ENCODE data around the gene BORCS8.

DNA sequence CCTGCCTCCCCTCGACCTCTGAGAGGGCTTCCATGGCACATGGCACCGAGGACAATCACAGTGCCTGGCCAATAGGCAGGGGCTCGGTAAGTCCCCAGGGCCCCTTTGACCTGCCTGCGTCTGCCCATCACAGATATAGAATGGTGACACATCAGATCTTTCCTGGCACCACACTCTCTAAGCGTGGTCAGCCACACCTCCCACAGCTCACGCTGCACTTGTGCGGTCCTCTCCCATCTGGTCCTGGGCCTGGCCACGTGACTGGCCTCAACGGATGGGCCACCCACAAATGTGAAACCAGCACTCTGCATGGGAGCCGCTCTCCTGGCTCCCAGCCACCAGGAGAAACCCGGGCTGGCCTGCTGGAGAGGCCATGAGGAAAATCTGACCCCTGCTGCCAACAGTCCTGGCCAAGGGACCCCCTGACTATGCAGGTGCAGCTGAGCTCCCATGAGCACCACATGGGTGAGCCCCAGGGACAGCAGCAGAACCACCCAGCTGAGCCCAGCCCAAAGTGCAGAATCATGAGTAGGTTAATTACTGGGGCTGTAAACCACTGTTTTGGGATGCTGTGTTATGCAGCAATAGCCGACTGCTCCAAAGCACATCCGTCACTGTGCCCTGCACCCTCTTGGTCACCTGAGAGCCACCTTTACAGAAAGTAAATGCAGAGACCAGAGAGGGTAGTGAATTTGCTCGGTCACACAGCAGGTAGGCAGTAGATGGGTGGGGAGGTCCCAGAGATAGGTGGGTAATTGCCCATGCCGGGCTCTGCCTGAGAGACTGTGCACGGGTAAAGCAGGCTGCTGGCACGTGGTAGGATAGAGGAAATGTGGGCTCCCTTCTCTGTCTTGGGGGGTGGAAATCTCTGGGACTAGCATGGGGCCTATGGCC, 12.2 kb downstream of the BORCS8 start:
- no peak for TF ChIP-seq JUNB (CRISPR knock-in tag; IDR thresholded peaks at IDR 0.05; ENCODE audit: borderline replicate concordance)
- no peak for TF ChIP-seq ZZZ3 (CRISPR knock-in tag; IDR thresholded peaks at IDR 0.05; ENCODE audit: borderline replicate concordance)
- TF ChIP-seq, protein P1, sequence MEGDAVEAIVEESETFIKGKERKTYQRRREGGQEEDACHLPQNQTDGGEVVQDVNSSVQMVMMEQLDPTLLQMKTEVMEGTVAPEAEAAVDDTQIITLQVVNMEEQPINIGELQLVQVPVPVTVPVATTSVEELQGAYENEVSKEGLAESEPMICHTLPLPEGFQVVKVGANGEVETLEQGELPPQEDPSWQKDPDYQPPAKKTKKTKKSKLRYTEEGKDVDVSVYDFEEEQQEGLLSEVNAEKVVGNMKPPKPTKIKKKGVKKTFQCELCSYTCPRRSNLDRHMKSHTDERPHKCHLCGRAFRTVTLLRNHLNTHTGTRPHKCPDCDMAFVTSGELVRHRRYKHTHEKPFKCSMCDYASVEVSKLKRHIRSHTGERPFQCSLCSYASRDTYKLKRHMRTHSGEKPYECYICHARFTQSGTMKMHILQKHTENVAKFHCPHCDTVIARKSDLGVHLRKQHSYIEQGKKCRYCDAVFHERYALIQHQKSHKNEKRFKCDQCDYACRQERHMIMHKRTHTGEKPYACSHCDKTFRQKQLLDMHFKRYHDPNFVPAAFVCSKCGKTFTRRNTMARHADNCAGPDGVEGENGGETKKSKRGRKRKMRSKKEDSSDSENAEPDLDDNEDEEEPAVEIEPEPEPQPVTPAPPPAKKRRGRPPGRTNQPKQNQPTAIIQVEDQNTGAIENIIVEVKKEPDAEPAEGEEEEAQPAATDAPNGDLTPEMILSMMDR (CRISPR knock-in tag; IDR thresholded peaks at IDR 0.05) = no peak
- TF ChIP-seq YY1 (IDR thresholded peaks at IDR 0.05; ENCODE audit: insufficient read depth, insufficient replicate concordance, low read depth, low read length) = no peak
- no peak for TF ChIP-seq TOE1 (CRISPR knock-in tag; IDR thresholded peaks at IDR 0.05)
